Measurements from ENCODE around the gene MALRD1.

MALRD1 gene

GRCh38 chr10:19048489-19048888, at the start of gene MALRD1:
TSS of gene MALRD1 (plus strand) at chr10:19048801. CDS start at chr10:19048939, 138 bp downstream.
- no peak for DNase-seq (ENCODE audit: low read depth in 2 of 2)

GRCh38 chr10:19003341-19003740, 45.3 kb upstream of the MALRD1 start:
- no peak for DNase-seq (ENCODE audit: low read depth in 2 of 2)

GRCh38 chr10:19012111-19012510, 36.5 kb upstream of the MALRD1 start:
- no peak for DNase-seq (ENCODE audit: low read depth in 2 of 2)

- DNase-seq (ENCODE audit: low read depth in 2 of 2), result peak; percentile 53 to 64
Observed at GRCh38 chr10:19014034-19014433, 34.6 kb upstream of the MALRD1 start.

- no peak for DNase-seq (ENCODE audit: low read depth in 2 of 2)
Observed at GRCh38 chr10:19014498-19014897, 34.1 kb upstream of the MALRD1 start.

GRCh38 chr10:19017116-19017890, 31.3 kb upstream of the MALRD1 start:
- no peak for DNase-seq (ENCODE audit: low read depth in 2 of 2)

- DNase-seq (ENCODE audit: low read depth in 2 of 2), result no peak
Observed at GRCh38 chr10:19021162-19021561, 27.4 kb upstream of the MALRD1 start.

GRCh38 chr10:19024611-19025010, 24.0 kb upstream of the MALRD1 start:
- DNase-seq (ENCODE audit: low read depth in 2 of 2), result no peak

- DNase-seq (ENCODE audit: low read depth in 2 of 2), result no peak
Observed at GRCh38 chr10:19031763-19032162, 16.8 kb upstream of the MALRD1 start.

GRCh38 chr10:19033741-19034140, 14.9 kb upstream of the MALRD1 start:
- DNase-seq (ENCODE audit: low read depth in 2 of 2), result no peak

GRCh38 chr10:19041171-19041570, 7.4 kb upstream of the MALRD1 start:
- DNase-seq (ENCODE audit: low read depth in 2 of 2), result no peak

GRCh38 chr10:19043431-19043830, 5.2 kb upstream of the MALRD1 start:
- no peak for DNase-seq (ENCODE audit: low read depth in 2 of 2)

- no peak for DNase-seq (ENCODE audit: low read depth in 2 of 2)
Observed at GRCh38 chr10:19046679-19047078, 1.9 kb upstream of the MALRD1 start.

GRCh38 chr10:19048891-19049290, 290 bp downstream of the MALRD1 start:
- no peak for DNase-seq (ENCODE audit: low read depth in 2 of 2)

- no peak for DNase-seq (ENCODE audit: low read depth in 2 of 2)
Observed at GRCh38 chr10:19049567-19049966, 966 bp downstream of the MALRD1 start.

- DNase-seq (ENCODE audit: low read depth in 2 of 2), result no peak
Observed at GRCh38 chr10:19054289-19054835, 5.8 kb downstream of the MALRD1 start.

GRCh38 chr10:19058046-19058445, 9.4 kb downstream of the MALRD1 start:
- DNase-seq (ENCODE audit: low read depth in 2 of 2), result no peak

- DNase-seq (ENCODE audit: low read depth in 2 of 2), result no peak
Observed at GRCh38 chr10:19063986-19064385, 15.4 kb downstream of the MALRD1 start.

GRCh38 chr10:19071946-19072345, 23.3 kb downstream of the MALRD1 start:
- no peak for DNase-seq (ENCODE audit: low read depth in 2 of 2)

- no peak for DNase-seq (ENCODE audit: low read depth in 2 of 2)
Observed at GRCh38 chr10:19077276-19077675, 28.7 kb downstream of the MALRD1 start.

- DNase-seq (ENCODE audit: low read depth in 2 of 2), result no peak
Observed at GRCh38 chr10:19096501-19097073, 48.0 kb downstream of the MALRD1 start.

GRCh38 chr10:19097151-19097550, 48.5 kb downstream of the MALRD1 start:
- DNase-seq (ENCODE audit: low read depth in 2 of 2), result no peak

- no peak for DNase-seq (ENCODE audit: low read depth in 2 of 2)
Observed at GRCh38 chr10:19098803-19099202, 50.2 kb downstream of the MALRD1 start.

All from fibroblast of skin of left quadriceps (primary cell).